Fibroblast of the conjunctiva (primary cell): ENCODE data around the gene AVPR1A.
"Not testable (repeated sequence)": the region's sequence is repeated elsewhere in the genome, so short reads cannot be mapped to it uniquely, and the experiment has no call there.

Experiments
- DNase-seq: peaks from one replicate; pipeline ENCODE4 v3.0.0-alpha.2; 2010; ENCODE audit warnings: low read depth

AVPR1A gene

DNA sequence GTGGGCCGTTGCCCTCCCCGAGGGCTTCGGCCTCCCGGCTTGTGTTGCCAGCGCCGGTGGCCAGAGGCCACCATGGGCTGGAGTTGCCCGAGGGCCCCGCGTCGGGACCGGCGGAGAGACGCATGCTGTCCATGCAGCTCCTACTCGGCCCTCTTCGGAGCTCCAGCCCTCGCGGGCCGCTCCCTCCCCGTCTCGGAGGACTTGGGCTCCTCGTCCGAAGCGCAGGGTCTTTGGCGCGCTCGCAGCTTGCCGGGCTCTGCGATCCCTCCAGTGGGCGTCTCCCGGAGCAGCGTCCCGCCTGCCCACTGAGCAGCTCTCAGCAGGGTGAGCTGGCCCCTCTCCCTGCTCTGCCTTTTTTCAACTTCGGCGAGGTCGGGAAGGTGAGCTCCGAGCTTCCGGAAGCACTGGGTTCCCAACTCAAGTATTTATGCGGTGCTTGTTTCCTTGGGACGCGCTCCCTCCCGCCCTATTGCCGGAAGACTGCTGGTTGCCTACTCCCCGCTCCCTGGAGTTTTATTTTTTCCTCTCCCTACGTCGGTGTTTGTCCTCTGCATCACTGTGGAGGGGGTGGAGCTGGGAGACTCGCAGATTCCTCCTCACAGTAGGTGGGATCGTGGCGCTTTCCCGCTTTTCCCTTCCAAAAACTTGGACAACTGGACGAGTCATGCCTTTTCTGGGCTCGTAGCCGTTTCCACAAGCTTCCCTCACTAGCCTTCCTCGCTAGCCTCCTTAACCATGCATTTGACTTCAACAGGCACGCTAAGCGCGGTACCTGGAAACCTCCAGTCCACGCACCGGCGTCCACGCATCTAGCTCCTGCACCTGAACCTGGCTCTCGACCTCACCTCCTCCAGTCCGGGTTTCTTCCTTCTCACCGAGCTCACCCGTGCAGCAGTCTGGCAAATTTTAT lies at the start of gene AVPR1A:
Gene AVPR1A (minus strand): TSS at position 489 of the 910 bp plus-strand sequence. CDS start 365 bp downstream, at position 124.
- no peak for DNase-seq

- DNase-seq: no peak
Measured at GRCh38 chr12:63196168-63196567, 45.2 kb upstream of the AVPR1A start.

GRCh38 chr12:63179224-63179623 lies 28.2 kb upstream of the AVPR1A start:
- DNase-seq: no peak

- DNase-seq: no peak
Measured at GRCh38 chr12:63170321-63170720, 19.3 kb upstream of the AVPR1A start.

GRCh38 chr12:63167741-63168140 lies 16.7 kb upstream of the AVPR1A start:
- DNase-seq: not testable (repeated sequence)

DNA sequence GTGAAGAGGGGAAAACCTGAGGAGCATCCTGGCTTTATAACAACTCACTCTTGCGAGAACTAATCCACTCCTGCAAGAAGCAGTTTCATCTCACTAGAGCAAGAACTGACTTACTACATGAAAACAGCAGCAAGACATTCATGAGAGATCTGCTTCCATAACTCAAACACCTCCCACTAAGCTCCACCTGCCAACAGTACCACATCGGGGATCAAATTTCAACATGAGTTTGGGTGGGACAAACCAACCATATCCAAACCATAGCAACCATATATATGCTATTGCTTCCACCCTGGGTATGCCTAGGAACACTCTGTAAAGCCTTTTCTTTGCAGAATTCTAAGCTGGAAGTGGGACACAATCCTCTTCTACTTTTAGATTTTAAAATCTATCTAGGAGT lies 13.9 kb upstream of the AVPR1A start:
- DNase-seq: no peak

DNA sequence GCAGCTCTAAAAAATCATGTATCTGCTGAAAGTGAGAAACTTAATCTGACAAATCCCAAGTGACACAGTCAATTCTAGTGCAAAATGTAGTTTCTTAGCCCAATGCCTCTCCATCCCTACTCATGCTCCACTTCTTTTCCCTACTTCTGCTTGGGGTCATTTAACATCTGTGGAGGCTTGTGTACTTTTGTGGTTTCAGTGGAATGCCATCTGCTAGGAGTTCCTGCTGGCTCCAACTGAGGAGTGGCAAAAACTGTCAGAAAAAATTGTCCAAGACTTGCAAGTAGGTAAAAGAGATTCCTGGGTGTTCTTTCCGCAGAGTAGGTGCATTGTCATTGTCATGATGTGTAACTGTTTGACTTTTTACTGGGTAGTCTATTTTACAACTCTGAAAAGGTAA lies 12.5 kb upstream of the AVPR1A start:
- no peak for DNase-seq

- no peak for DNase-seq
Measured at GRCh38 chr12:63155375-63155774, 4.4 kb upstream of the AVPR1A start.

GRCh38 chr12:63154560-63154959 lies 3.6 kb upstream of the AVPR1A start:
- no peak for DNase-seq

GRCh38 chr12:63152321-63152700 lies 1.3 kb upstream of the AVPR1A start:
- DNase-seq: no peak

DNA sequence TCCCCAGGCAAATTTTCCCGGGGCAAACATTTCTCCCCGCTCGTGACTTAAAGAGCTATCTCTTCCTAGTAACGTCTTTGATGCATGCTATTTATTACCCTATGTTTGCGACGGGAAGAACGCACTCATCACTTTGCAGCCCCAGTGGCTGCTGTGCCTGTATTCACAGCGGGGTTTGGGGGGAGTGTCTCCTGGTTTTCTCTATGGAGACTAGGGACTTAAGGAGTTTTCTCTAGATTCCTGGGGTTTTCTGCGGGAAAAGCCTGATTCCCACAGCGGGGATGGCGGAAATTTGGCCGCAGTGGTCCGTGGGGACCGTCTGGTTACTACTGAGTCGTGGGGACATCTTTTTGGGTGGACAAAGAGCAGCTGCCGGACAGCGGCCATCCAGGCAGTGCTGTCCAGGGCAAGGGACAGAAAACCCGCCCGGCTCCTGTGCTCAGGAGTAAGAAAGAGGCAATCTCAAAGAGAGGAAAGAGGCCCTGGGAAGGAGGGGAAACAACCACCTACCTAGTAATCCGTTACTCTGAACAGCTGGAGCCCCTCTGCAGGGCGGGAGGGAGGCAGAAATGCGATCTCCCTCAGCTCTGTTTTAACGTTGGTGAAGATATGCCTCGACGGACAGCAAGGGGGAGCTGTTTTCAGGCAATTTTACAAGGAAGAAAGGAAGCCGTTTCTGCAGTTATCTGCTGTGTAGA lies 771 bp upstream of the AVPR1A start:
- peak; percentile 31 for DNase-seq

- DNase-seq: no peak
Measured at GRCh38 chr12:63149909-63150712, 890 bp downstream of the AVPR1A start.

DNA sequence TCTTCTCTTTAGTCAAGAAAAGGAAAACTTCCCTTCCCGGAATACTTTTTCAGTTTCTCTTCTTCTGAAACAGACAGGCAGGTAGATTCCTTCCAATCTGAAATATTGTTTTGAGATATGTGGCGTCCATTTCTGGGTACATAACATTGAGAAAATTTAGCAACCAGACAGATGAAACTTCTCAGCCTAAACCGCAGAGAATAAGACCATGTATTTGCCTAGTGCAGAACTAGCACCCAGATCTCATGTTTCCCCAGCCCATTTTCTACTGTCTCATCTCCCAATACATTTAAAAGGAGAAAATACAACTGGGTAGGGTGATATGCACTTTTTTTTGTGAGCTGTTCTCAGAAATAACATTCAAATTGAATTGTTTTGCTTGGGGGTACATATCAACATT lies 6.4 kb downstream of the AVPR1A start:
- DNase-seq: no peak

DNA sequence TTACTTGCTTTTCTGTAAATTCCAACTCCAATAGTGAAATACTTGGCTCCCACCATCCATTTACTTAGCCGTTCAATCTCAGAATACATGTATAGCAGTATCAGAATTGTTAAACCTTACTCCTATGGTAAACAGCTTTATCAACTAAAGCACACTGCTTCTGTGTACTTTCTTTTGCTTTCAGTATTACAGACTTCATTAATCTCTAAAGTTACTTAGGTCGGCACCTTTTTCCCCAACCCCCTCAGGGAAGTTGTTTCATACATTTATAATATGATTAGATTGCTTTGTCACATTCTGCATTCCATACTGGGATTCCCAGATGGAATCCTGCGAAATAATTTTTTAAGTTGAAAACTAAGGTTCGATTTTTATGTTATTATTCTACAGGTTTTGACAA lies 12.5 kb downstream of the AVPR1A start:
- no peak for DNase-seq

DNA sequence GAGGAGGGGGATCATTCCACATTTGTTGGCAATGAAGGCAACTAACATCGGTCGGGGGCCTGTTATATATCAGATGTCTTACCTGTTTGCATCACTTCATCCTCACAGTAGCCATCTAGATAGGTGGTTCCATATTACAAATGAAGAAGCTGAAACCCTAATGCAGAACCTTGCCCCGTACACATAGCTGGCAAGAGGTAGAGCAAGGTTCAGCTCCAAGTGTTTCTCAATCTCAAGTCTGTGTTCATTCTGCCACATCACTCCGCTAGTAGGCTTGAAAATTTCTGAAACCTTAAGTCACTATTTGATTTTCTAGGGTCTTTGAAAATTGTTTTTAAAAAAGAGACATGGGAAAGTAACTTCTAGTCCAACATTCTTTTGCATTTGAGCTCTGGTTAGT lies 17.0 kb downstream of the AVPR1A start:
- DNase-seq: no peak

- no peak for DNase-seq
Measured at GRCh38 chr12:63132201-63132600, 18.8 kb downstream of the AVPR1A start.

DNA sequence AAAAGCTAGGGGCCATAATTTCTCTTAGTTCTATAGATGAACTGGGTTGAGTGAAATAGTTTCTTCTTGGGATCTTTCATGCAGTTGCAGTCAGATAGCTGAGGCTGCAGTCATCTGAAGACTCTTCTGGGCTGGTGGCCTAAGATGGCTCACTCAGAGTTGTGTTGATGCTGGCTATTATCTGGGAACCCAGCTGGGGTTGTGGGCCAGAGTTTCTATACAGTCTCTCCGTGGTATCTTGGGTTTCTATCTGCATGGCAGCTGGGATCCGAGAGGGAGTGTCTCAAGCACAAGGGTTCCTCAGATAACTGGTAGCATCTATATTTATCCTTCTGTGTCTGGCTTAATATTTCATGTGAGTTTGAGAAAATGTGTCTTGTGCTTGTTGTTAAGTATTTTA lies 21.1 kb downstream of the AVPR1A start:
- no peak for DNase-seq

DNA sequence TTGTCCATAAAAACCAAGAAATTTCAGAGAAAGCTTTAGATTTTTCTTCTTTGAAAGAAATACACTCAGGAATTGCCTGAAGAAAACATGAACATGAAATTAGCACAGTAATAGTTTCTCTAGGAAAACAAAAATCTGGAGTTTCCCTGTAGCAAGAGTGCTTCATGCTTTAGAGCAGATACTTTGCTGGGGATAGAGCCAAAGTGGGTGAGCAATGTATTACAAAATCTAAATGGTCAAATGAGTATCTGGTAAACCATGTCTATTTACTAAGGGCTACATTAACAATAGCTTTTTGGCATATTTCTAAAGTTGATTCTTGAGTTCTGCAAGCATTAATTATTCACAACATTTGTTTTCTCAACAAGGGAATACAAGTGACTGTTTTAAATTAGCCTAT lies 26.2 kb downstream of the AVPR1A start:
- no peak for DNase-seq

DNA sequence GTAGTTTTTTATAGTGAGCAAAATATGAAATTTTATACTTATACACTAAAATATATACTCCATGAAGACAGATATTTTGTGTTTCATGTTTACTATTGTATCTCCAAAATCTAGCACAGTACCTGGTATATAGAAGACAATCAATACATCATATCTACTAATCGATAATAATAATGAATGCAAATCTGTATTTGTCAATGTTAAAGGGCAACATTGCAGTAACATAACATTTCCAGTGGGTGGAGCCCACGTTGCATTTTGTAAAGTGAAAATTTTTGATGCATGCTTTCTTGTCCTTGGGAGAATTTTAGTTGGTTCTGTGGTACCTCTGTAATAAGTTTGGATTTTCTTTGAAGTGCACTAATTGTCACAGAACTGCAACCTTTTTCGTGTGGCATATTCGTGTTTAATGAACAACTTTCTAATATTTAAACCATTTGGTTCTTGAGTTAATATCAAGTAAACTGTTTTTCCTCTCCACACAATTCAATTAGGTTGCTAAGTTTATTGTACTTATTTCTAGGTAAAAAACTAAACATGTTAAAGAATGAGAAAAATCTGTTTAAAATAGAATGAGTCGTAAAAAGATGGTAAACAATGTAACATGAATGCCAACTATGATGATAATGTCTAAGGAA lies 47.4 kb downstream of the AVPR1A start:
- peak; percentile 10 for DNase-seq

DNA sequence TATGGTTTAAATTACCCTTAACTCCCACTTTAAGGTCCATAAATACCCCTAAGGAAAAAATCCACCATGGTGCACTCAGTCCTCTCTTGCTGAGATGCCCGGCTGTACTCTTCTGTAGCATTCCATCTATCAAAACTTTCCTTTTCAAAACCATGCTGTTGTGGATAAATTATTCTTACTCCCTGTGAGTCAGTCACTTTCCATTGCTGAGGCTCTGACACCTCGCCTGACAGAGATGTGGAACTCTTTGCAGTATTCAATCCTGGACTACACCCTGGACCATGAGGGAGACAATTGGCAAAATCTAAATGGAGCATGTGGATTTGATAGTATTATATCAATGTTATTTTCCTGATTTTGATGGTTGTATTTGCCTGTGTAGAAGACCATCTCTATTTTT lies 49.1 kb downstream of the AVPR1A start:
- no peak for DNase-seq

- DNase-seq: no peak
Measured at GRCh38 chr12:63098851-63099250, 52.1 kb downstream of the AVPR1A start.

DNA sequence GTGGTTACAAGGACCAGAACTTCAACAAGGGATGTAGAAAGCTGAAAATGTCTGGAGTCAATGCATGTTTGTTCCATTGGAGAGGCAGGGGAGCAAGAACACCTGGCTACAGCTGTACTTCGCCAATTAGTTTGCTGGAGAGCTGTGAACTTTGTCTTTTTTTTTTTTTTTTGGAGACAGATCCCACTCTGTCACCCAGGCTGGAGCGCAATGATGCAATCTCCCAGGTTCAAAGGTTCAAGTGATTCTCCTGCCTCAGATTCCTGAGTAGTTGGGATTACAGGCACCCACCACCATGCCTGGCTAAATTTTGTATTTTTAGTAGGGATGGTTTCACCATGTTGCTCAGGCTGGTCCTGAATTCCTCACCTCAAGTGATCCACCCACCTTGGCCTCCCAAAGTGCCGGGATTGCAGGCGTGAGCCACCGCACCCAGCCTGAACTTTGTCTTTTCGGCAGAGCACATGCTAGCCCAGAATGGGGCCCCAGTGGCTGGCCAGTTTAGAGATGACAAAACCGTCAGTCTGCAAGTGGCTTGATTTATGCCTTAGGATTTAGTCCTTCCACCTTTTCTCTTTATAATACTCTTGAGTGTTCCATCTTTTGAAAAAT lies 55.5 kb downstream of the AVPR1A start:
- DNase-seq: no peak
